Measurements from ENCODE around the gene PLXNA4.

DNA sequence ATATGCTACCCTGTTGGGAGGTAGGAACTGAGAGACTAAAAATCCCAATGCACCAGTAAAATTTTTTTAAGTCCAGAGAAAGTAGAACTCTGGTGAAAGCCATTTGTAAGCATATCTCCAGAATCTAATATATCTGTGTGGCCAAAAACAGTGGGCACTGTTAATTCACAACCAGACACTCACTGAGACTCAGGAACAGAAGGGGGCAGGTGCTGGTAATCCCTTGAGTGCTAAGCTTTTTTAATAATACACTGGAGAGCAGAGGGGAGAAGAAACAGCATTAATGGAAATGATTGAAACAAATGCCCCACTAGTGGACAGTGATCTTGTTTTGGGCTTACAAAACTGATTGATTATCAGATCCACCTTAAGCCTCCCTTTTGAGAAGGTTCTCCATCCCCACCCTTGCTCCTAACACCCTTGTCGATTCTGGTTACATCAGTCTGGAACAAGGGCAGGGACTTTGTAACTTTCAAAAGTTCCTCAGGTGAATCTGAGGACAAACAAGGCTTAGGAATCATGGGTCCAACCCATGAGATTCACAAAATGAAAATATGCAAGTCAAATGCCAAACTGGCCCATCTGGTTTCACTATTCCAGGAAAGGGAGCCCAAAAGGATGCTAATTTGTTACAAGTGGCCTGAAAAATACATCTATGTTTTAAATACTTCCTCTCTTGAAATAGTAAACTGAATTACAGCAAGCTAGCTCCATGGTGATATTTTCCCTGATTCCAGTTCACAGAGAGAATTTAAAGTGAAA, 29.7 kb downstream of the PLXNA4 start:
- TF ChIP-seq, protein P1, sequence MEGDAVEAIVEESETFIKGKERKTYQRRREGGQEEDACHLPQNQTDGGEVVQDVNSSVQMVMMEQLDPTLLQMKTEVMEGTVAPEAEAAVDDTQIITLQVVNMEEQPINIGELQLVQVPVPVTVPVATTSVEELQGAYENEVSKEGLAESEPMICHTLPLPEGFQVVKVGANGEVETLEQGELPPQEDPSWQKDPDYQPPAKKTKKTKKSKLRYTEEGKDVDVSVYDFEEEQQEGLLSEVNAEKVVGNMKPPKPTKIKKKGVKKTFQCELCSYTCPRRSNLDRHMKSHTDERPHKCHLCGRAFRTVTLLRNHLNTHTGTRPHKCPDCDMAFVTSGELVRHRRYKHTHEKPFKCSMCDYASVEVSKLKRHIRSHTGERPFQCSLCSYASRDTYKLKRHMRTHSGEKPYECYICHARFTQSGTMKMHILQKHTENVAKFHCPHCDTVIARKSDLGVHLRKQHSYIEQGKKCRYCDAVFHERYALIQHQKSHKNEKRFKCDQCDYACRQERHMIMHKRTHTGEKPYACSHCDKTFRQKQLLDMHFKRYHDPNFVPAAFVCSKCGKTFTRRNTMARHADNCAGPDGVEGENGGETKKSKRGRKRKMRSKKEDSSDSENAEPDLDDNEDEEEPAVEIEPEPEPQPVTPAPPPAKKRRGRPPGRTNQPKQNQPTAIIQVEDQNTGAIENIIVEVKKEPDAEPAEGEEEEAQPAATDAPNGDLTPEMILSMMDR (optimal IDR thresholded peaks at IDR 0.05 in 1 of 3, IDR thresholded peaks at IDR 0.05 in 1 of 3, conservative IDR thresholded peaks at IDR 0.05 in 1 of 3; ENCODE audit: extremely low read depth in 1 of 3, insufficient read depth in 2 of 3, low read length in 3 of 3): no peak
- no peak for TF ChIP-seq EZH2 (IDR thresholded peaks at IDR 0.05; ENCODE audit: low read length)

All from keratinocyte (primary cell).